Progenitor cell of endocrine pancreas (in vitro differentiated cells): Measurements from ENCODE around the gene GOLM1. TPM values are rescaled to one million over a fixed set of nuclear protein-coding genes. Genes with fewer than 3 reads are reported as not detected.

Source experiments
- DNase-seq: peaks from one replicate; pipeline ENCODE4 v3.0.0; 2021; ENCODE audit warnings: low spot score; ENCODE audit not compliant: unreplicated experiment
- H3K27ac Mint-ChIP-seq: 2 replicates; pipeline ENCODE4 v1.8.0; 2021; ENCODE audit warnings: mild to moderate bottlenecking, moderate library complexity, mixed read lengths
- H3K27me3 Mint-ChIP-seq: 2 replicates; pipeline ENCODE4 v1.8.0; 2021; ENCODE audit warnings: mixed read lengths
- H3K36me3 Mint-ChIP-seq: 2 replicates; pipeline ENCODE4 v1.8.0; 2022; ENCODE audit warnings: mixed read lengths; ENCODE audit not compliant: insufficient read depth
- H3K4me1 Mint-ChIP-seq: 2 replicates; pipeline ENCODE4 v1.8.0; 2021; ENCODE audit warnings: low read depth, mixed read lengths
- H3K4me3 Mint-ChIP-seq: 2 replicates; pipeline ENCODE4 v1.8.0; 2021; ENCODE audit warnings: low read depth, mild to moderate bottlenecking, moderate library complexity, mixed read lengths
- H3K9me3 Mint-ChIP-seq: 2 replicates; pipeline ENCODE4 v1.8.0; 2021; ENCODE audit warnings: low read depth, mixed read lengths
- total RNA-seq: library from RNA; stranded (reverse); gene quantifications from 2 replicates; pipeline ENCODE4 v1.2.1, GENCODE V29; 2021
- TF ChIP-seq, protein P1 (sequence below): fragments of 200-600 bp; sonication (generic); IDR thresholded peaks from one replicate; pipeline ENCODE4 v1.5.0; 2021; ENCODE audit warnings: antibody characterized with exemption, mild to moderate bottlenecking; ENCODE audit not compliant: unreplicated experiment

GOLM1 gene
- total RNA-seq, 1 donor from 2014 or later: 104 TPM

- Mint-ChIP-seq H3K4me1 (peaks cover 31% of the 10 kb centered on the region), H3K9me3 (no peaks in the 10 kb centered on the region), H3K36me3 (no peaks in the 10 kb centered on the region), H3K4me3 (peak overlapping the region; percentile 75), H3K27ac (peak overlapping the region; percentile 2), H3K27me3 (peaks cover 36% of the 10 kb centered on the region)
- no peak for DNase-seq
- TF ChIP-seq, protein P1, sequence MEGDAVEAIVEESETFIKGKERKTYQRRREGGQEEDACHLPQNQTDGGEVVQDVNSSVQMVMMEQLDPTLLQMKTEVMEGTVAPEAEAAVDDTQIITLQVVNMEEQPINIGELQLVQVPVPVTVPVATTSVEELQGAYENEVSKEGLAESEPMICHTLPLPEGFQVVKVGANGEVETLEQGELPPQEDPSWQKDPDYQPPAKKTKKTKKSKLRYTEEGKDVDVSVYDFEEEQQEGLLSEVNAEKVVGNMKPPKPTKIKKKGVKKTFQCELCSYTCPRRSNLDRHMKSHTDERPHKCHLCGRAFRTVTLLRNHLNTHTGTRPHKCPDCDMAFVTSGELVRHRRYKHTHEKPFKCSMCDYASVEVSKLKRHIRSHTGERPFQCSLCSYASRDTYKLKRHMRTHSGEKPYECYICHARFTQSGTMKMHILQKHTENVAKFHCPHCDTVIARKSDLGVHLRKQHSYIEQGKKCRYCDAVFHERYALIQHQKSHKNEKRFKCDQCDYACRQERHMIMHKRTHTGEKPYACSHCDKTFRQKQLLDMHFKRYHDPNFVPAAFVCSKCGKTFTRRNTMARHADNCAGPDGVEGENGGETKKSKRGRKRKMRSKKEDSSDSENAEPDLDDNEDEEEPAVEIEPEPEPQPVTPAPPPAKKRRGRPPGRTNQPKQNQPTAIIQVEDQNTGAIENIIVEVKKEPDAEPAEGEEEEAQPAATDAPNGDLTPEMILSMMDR: no peak
Measured at GRCh38 chr9:86097510-86098224, 1.7 kb downstream of the GOLM1 start.

- Mint-ChIP-seq H3K4me3 (no peak overlapping the region), H3K27ac (no peak overlapping the region), H3K36me3 (no peaks in the 10 kb centered on the region), H3K4me1 (peaks cover 35% of the 10 kb centered on the region), H3K9me3 (no peaks in the 10 kb centered on the region), H3K27me3 (peaks cover 34% of the 10 kb centered on the region)
- no peak for DNase-seq
- TF ChIP-seq, protein P1: no peak
Measured at GRCh38 chr9:86096386-86096785, 3.0 kb downstream of the GOLM1 start.

DNA sequence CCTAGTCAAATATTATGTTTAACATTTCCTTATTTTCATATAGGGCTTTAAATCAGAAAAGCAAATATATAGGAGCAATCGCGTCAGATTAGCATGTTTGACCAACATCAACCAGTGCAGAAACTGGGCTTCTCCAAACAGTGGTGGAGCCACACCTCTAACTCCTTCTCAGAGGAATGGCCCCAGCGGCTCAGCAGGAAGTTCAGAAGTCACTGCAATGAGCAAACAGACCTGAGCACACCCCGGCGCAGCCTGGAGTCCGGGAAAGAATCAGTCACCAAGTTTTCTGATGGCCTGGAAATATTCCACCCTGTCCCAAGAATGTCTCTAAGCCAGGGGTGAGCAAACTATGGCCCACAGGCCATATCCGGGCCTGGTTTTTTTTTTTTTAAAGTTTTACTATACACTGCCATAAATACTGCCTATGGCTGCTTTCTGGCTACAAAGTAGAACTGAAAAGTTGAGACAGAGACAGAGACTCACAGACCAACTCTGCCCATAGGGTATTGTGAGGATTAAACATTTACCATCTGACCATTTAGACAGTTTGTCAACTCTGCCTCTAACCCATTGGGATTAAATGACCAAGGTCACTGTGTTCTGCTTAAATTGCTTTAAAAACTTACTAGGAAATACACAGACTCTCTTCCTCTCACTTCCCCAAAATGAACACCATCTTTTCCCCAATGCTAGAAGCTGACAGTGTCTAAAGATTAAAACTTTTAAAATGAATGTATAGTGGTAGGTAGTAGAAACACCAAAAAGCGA, 5.4 kb downstream of the GOLM1 start:
- Mint-ChIP-seq H3K4me3 (peak overlapping the region; percentile 57), H3K27ac (peak overlapping the region; percentile 85), H3K9me3 (peaks cover 6% of the 10 kb centered on the region), H3K36me3 (peaks cover 14% of the 10 kb centered on the region), H3K27me3 (peaks cover 37% of the 10 kb centered on the region), H3K4me1 (peaks cover 30% of the 10 kb centered on the region)
- TF ChIP-seq, protein P1: no peak
- peak; percentile 60 for DNase-seq

- H3K27me3 Mint-ChIP-seq: peaks cover 27% of the 10 kb centered on the region
- TF ChIP-seq, protein P1: no peak
- H3K27ac Mint-ChIP-seq: no peak overlapping the region
- peaks cover 25% of the 10 kb centered on the region for H3K36me3 Mint-ChIP-seq
- DNase-seq: no peak
- H3K4me3 Mint-ChIP-seq: no peak overlapping the region
- peaks cover 18% of the 10 kb centered on the region for H3K4me1 Mint-ChIP-seq
- peaks cover 23% of the 10 kb centered on the region for H3K9me3 Mint-ChIP-seq
Measured at GRCh38 chr9:86091477-86091876, 7.9 kb downstream of the GOLM1 start.

- Mint-ChIP-seq H3K36me3 (peaks cover 15% of the 10 kb centered on the region), H3K27ac (no peak overlapping the region), H3K27me3 (peaks cover 10% of the 10 kb centered on the region), H3K4me3 (no peak overlapping the region), H3K4me1 (peaks cover 26% of the 10 kb centered on the region), H3K9me3 (peaks cover 12% of the 10 kb centered on the region)
- TF ChIP-seq, protein P1: no peak
- no peak for DNase-seq
Measured at GRCh38 chr9:86082870-86083269, 16.5 kb downstream of the GOLM1 start.
